Activated CD4-positive, alpha-beta T cell treated with anti-CD3 and anti-CD28 coated beads, Interleukin-2, amount 10 ng/mL, durations not matched to agents 24 days and 14 days (primary cell): ENCODE results near the gene TAL1. TPM values are rescaled to one million over a fixed set of nuclear protein-coding genes. Genes with fewer than 3 reads are reported as not detected.

Experiments used
- DNase-seq: peaks from one replicate; pipeline ENCODE4 v3.0.0; 2022
- H3K27ac Mint-ChIP-seq: one replicate; pipeline ENCODE4 v1.8.0; 2022; ENCODE audit warnings: mild to moderate bottlenecking, mixed read lengths
- H3K27me3 Mint-ChIP-seq: one replicate; pipeline ENCODE4 v1.8.0; 2022; ENCODE audit warnings: mixed read lengths
- H3K36me3 Mint-ChIP-seq: one replicate; pipeline ENCODE4 v1.8.0; 2022; ENCODE audit warnings: low read depth, mild to moderate bottlenecking, mixed read lengths
- H3K4me1 Mint-ChIP-seq: one replicate; pipeline ENCODE4 v1.8.0; 2021; ENCODE audit warnings: mixed read lengths
- H3K4me3 Mint-ChIP-seq: one replicate; pipeline ENCODE4 v1.8.0; 2022; ENCODE audit warnings: mild to moderate bottlenecking, moderate library complexity, mixed read lengths
- H3K9me3 Mint-ChIP-seq: one replicate; pipeline ENCODE4 v1.8.0; 2021; ENCODE audit warnings: mixed read lengths
- intact Hi-C: fragments of 100-400 bp; cut with micrococcal nuclease; formaldehyde crosslinking; loops from one replicate; pipeline ENCODE4 v1.15.1; 2023
- total RNA-seq: library from RNA; stranded (reverse); gene quantifications from 2 replicates; pipeline ENCODE4 v1.2.3, GENCODE V29; 2022

Gene TAL1
- total RNA-seq, 1 donor from 2014 or later = not detected

DNA sequence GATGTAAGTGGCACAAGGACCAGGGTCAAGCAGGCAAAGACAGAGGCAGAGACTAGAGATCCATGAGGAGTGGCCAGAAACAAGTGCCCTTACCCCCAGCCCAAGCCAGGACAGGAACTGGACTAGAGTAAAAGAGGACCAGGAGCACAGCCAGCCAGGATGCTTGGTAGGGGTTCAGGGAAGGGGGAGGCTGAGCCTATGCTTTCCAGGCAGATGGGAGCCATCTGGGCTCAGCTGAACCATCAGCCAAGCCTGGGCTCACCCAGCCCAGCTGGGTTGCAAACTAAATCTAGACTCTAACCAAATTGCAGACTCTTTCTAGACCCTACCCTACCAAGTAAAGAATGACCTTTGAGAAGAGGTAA lies 57.4 kb downstream of the TAL1 start:
- H3K27me3 Mint-ChIP-seq = peaks cover 13% of the 10 kb centered on the region
- H3K9me3 Mint-ChIP-seq = no peaks in the 10 kb centered on the region
- H3K4me3 Mint-ChIP-seq = no peak overlapping the region
- intact Hi-C loops = loop anchor here (5.0 to 10.0 kb wide), 2 partner anchors 60 to 297 kb away; partner anchors contain the start of gene TAL1
- H3K36me3 Mint-ChIP-seq = no peaks in the 10 kb centered on the region
- no peak overlapping the region for H3K27ac Mint-ChIP-seq
- H3K4me1 Mint-ChIP-seq = peaks cover 10% of the 10 kb centered on the region
- DNase-seq = no peak

GRCh38 chr1:47172782-47173181 lies 59.2 kb downstream of the TAL1 start:
- H3K27ac Mint-ChIP-seq = no peak overlapping the region
- H3K27me3 Mint-ChIP-seq = peaks cover 14% of the 10 kb centered on the region
- no peaks in the 10 kb centered on the region for H3K36me3 Mint-ChIP-seq
- H3K4me1 Mint-ChIP-seq = peaks cover 3% of the 10 kb centered on the region
- DNase-seq = no peak
- H3K4me3 Mint-ChIP-seq = no peak overlapping the region
- intact Hi-C loops = loop anchor here (10.0 kb wide), 1 partner anchor 62 kb away; the partner anchor contains the start of gene TAL1
- no peaks in the 10 kb centered on the region for H3K9me3 Mint-ChIP-seq

Other genes starting within 250 kb of the TAL1 start
- not detected in 2 replicates for gene CYP4X1, start 208.6 kb downstream of the TAL1 start, total RNA-seq
- not detected in 2 replicates for gene CYP4Z1, start 165.0 kb downstream of the TAL1 start, total RNA-seq
- gene CYP4A22, start 94.8 kb downstream of the TAL1 start, total RNA-seq = not detected in 2 replicates
- not detected in 2 replicates for gene PDZK1IP1, start 42.2 kb downstream of the TAL1 start, total RNA-seq
- 25.1 and 28.0 TPM in 2 replicates for gene STIL, start 81.9 kb upstream of the TAL1 start, total RNA-seq
- 104 and 107 TPM in 2 replicates for gene CMPK1, start 101.6 kb upstream of the TAL1 start, total RNA-seq
- gene FOXE3, start 184.1 kb upstream of the TAL1 start, total RNA-seq = not detected in 2 replicates
- gene FOXD2, start 205.8 kb upstream of the TAL1 start, total RNA-seq = 0.07 and 0.09 TPM in 2 replicates